Midbrain (tissue), 1 donor: ENCODE data around the gene BMP7.
"Not testable (repeated sequence)": the region's sequence is repeated elsewhere in the genome, so short reads cannot be mapped to it uniquely, and the experiment has no call there.

Experiments
- DNase-seq: peaks from one replicate; lab custom pipeline; 2025; lab: John Stamatoyannopoulos, UW

BMP7 gene

DNA sequence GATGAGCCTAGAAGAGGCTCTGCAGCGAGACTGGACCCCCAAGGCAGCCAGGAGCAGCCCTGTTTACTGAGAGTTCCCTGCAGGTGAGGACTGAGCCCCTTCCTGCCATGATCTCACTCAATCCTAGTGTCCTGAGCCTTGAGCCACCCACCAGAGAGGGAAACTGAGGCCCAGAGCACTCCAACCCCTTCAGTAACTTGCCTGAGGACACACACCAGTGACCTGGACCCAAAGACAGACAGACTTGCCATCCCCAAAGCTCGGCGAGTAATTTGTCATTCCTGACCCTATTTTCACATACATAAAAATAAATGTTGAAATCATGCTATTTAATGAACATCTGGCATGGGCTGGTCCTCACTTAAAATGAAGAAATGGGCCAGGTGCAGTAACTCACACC, 16.7 kb downstream of the BMP7 start:
- no peak for DNase-seq

- no peak for DNase-seq
These were observed 17.4 kb downstream of the BMP7 start for GRCh38 chr20:57249073-57249472.

DNA sequence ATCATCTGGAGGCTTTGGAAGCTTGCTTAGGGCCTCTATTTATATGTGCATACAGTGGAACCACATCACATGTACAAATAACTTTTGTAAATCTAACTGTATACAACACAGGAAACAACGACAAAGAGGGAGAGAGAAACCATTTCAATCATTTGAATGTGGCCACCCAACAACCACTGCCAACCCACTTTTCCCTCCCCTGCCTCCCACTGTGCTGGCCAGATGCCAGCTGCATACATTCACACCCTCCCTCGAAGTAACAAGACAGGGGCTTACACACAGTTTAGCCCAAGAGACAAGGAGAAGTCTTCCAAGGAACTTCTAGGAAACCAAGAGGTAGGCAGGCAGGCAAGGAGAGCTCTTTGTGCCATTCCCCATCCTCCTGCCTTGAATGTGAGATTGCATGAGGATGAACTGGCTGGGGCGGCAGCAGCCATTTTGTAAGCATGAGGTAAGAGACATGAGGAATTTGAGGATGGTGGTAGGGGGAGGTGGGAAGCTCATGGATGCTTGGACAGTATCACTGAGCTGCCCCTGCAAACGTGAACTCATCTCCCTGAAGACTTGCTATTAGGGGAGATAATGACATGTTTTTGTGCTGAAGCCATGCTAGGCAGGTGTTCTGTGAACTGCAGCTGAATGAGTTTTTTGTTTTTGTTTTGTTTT, 18.2 kb downstream of the BMP7 start:
- DNase-seq = no peak

DNA sequence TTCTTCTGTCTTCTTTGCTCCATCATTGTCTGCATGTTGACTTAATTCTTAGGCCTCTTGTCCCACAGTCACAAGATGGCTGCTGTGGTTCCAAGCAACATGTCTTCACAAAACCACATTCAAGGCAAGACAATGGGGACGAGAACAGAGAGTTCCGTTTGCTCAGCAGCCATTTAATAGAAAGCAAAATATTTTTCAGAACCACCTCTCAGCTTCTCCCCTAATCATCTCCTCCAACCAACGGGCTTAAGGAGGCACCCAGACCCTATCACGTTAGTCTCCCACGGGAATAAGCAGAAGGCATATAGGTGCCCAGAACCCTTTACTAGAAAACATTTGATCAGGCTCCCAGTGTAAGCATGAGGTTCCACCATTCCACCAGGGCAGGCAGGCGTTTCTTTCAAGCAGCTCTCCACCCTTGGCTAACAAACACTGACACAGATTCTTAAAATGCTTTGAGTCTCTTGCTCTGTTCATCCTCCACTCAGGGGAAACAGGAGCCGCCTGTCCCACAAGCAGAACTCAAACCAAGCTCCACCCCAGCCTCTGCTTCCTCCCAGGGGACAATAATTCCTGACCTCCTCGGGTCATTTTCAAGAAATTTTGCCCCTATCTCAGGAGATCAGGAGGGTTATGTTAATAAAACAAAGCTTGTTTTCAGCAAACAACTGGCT, 19.0 kb downstream of the BMP7 start:
- DNase-seq = no peak

- no peak for DNase-seq
These were observed 20.4 kb downstream of the BMP7 start for GRCh38 chr20:57245997-57246396.

DNA sequence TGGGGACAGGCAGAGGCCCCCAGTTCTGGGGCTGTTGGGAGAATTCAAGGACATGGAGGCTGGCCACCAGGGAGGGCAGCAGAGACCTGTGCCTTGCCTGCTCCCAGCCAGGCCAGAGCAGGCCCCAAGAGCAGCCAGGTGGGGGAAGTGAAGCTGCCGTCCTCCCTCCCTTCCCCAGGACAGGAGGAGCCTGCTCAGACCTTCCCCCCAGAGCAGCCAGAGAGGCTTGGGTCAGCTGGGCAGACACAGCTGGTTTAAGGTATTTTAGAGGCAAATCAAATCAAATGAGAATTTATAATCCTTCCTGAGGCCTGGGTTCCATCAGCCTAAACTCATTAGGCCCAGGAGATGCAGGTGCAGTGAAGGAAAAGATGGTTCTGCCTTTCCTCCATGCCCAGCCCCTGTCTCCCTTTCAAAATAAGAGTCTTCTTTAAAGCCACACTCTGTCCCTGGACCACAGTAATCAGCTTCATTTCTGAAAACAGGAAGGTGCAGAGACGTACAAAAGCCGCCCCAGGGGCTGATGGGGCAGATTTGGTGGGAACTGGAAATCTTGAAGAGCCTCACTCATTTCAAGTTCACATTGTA, 21.7 kb downstream of the BMP7 start:
- no peak for DNase-seq

- DNase-seq = no peak
These were observed 22.2 kb downstream of the BMP7 start for GRCh38 chr20:57244221-57244585.

DNA sequence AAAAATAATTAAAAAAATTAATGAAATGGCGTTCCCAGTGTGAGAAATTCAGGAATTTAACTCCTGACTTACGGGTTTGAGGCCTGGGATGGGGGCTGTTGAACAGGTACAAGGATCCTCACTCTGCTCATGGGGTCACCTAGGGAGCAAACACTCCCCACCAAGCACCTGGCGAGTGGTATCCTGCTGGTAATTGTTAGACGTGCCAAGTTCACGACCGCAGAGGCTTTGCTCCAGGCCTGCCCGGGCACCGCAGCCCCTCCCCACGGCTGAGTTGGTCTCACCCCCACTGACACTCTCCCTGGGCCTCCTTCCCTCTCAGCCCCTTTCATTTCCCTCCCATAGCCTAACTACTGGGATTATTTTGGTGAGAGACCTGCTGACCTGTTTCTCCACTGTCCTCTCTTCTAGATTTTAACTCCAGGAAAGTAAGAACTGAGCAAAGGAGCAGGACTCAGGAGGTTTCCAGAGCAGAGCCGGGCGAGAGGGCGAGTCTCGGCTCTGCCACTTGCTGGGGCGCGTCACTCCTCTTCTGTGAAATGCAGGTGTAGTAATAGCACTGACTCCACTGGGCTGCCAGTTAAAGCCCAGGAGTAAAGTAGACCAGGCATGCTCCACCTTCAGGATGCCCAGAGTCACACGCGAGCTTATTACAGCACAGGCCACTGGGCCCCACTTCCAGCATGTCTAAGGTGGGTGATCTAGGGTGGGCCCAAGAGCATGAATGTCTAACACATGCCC, 22.8 kb downstream of the BMP7 start:
- DNase-seq = no peak

- no peak for DNase-seq
These were observed 24.0 kb downstream of the BMP7 start for GRCh38 chr20:57242414-57242813.

- DNase-seq = no peak
These were observed 25.0 kb downstream of the BMP7 start for GRCh38 chr20:57241363-57241991.

- DNase-seq = no peak
These were observed 25.7 kb downstream of the BMP7 start for GRCh38 chr20:57240581-57241362.

GRCh38 chr20:57239725-57240124, 26.7 kb downstream of the BMP7 start:
- not testable (repeated sequence) for DNase-seq

DNA sequence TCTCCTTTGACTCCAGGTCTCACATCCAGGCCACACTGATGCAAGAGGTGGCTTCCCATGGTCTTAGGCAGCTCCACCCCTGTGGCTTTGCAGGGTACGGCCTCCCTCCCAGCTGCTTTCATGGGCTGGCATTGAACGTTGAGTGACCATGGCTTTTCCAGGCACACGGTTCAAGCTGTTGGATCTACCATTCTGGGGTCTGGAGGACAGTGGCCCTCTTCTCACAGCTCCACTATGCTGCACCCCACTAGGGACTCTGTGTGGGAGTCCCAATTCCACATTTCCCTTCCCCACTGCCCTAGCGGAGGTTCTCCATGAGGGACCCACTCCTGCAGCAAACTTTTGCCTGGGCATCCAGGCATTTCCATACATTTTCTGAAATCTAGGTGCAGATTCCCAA, 27.1 kb downstream of the BMP7 start:
- not testable (repeated sequence) for DNase-seq

GRCh38 chr20:57238089-57238488, 28.4 kb downstream of the BMP7 start:
- no peak for DNase-seq

DNA sequence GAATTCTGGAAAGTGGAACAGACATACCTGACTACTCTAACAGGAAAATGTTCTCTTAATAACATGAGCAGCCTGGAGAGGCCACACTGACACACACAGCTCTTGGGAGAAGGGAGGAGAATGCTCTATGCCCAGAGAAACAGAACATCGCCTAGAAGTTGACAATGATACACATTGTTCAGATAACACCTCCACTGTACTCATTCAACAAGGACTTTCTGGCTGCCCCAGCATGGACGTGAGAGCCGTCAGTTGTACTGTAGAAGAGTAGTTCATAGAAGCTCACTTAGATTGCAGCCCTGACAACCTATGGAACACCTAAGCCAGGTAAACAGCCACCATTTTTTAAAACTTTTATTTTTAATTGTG, 28.9 kb downstream of the BMP7 start:
- no peak for DNase-seq

DNA sequence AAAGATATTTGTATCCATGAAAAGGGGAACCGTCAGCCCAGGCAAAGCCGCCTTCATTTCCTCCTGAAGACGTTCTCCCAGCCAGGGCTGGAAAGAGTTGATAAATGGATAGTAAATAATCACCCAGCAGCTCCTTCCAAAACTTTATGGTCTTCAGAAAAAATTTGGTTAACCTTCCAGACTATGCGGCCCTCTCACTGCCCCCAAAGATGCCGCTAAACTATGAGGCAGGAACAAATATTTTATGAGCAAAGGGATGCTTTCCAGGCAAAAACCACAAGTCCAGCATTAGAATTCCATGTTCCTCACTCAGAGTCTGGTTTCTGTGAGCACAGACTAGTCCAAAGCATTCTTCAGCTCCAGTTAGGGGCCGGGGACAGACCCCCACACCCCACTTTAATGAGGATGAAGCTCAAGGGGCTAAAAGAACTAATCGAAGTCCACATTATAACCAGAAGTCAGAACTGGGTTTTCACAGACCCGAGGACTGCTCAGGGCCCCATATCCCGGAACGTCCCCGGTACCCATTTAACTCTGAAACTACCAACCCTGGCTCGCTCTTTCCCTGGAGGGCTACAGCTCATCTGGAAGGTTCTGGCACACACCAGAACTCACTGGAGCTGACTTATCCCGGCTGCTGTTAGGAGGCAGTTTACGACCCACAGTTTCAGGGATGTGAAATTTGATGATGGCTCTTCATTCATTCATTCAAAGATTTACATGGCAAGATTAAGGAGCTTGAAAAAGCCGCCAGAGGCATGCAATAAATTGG, 29.4 kb downstream of the BMP7 start:
- DNase-seq = no peak

DNA sequence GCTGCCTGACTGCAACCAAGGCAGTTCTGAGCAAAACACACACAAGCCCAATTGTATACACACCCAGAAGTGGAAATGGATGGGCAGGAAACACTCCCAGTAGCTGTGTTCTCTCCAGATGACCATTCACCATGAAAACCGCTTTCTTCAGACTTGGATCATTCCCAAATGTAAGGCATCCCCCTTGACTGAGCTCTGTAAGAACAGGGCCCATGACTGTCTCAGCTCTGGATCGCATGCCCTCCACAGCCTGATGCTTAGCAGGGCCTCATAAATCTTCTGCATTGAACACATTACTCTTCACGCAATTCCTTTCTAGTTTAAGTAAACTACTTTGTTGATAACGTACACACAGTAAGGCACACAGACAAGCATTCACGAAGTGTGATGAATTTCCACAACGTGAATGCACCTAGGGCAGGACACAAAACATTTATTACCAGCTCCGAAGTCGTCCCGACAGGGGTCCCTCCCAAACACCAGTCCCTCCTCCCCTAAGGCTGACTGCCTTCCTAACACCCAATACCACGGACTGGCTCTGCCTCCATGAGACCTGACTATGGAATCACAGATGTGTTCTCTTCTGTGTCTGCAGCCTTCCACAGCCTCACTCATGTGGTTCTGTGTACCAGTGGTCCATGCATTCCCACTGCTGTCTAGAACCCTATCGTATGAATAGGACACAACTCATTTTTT, 31.7 kb downstream of the BMP7 start:
- no peak for DNase-seq

DNA sequence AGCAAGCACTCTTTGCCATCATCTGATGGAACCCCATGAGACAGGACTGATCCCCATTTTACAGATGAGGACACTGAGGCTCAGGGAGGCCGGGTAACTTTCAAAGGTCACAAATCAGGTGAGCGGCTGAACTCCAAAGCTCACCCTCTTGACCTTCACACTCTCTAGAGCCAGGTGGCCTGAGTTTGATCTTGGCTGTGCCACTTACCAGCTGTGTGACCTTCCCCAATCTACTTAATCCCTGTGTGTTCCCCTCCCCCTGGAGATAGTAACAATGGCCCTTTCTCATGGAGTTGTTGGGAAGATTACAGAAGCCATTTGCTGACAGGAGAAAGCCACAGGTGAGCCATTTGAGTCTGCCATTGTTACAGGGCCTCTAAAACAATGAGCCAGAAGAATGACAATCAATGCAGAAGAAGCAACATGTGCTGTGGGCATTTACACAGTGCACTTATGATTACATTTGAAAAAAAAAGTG, 34.5 kb downstream of the BMP7 start:
- no peak for DNase-seq

DNA sequence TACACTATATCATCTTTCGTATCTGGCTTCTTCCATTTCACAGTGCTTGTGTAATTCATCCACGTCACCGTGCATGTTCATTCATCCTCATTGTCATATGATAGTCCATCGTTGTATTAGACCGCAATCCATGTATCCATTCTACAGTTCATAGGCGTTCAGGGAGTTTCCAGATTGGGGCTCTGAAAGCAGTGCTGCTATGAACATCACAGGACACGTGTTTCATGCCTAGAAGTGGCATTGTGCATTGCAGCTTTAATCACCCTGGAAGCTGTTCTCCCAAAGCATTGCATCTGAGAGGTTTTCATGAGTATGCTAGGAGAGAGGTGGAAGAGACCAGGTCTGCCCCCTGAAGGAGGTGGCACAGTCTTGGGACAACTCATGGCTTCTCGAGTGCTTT, 35.3 kb downstream of the BMP7 start:
- DNase-seq = no peak

- no peak for DNase-seq
These were observed 36.2 kb downstream of the BMP7 start for GRCh38 chr20:57230247-57230646.
